ENCODE measurements around the gene STK11.

STK11 gene

GRCh38 chr19:1239420-1239795 lies 33.8 kb downstream of the STK11 start:
- H3K27ac ChIP-seq: peak overlapping the region; percentile 99
- TF ChIP-seq CTCF (IDR thresholded peaks at IDR 0.05) (no peak), ZFX (IDR thresholded peaks at IDR 0.05; ENCODE audit: borderline replicate concordance) (no peak)

- TF ChIP-seq CTCF (IDR thresholded peaks at IDR 0.05): peak; percentile 92
- no peak for TF ChIP-seq ZFX (IDR thresholded peaks at IDR 0.05; ENCODE audit: borderline replicate concordance)
- peak overlapping the region; percentile 99 for H3K27ac ChIP-seq
Measured at GRCh38 chr19:1239796-1240737, 34.5 kb downstream of the STK11 start.

- peak overlapping the region; percentile 99 for H3K27ac ChIP-seq
- no peak for TF ChIP-seq ZFX (IDR thresholded peaks at IDR 0.05; ENCODE audit: borderline replicate concordance)
- no peak for TF ChIP-seq CTCF (IDR thresholded peaks at IDR 0.05)
Measured at GRCh38 chr19:1240925-1241324, 35.3 kb downstream of the STK11 start.

- peak within 1 kb of the TSS; percentile 99 for H3K27ac ChIP-seq
- TF ChIP-seq ZFX (IDR thresholded peaks at IDR 0.05; ENCODE audit: borderline replicate concordance): no peak
- TF ChIP-seq CTCF (IDR thresholded peaks at IDR 0.05): no peak
Measured at GRCh38 chr19:1241417-1242095, 36.0 kb downstream of the STK11 start, which contains the start of gene ATP5F1D. Gene ATP5F1D (plus strand): TSS chr19:1241751. CDS start chr19:1241851, 100 bp downstream.

- peak overlapping the region; percentile 99 for H3K27ac ChIP-seq
- TF ChIP-seq CTCF (IDR thresholded peaks at IDR 0.05) (peak; percentile 96), ZFX (IDR thresholded peaks at IDR 0.05; ENCODE audit: borderline replicate concordance) (no peak)
Measured at GRCh38 chr19:1243768-1244692, 38.5 kb downstream of the STK11 start.

- TF ChIP-seq CTCF (IDR thresholded peaks at IDR 0.05): peak; percentile 65
- no peak for TF ChIP-seq ZFX (IDR thresholded peaks at IDR 0.05; ENCODE audit: borderline replicate concordance)
- H3K27ac ChIP-seq: peak overlapping the region; percentile 99
Measured at GRCh38 chr19:1244693-1245451, 39.3 kb downstream of the STK11 start.

Measured in 22Rv1 (cell line).